ENCODE measurements around the gene CCN5. TPM values are rescaled to one million over a fixed set of nuclear protein-coding genes. Genes with fewer than 3 reads are reported as not detected.

Gene CCN5
- total RNA-seq = 1.5 and 10.6 TPM in 2 replicates

GRCh38 chr20:44714701-44715498, at the start of gene CCN5:
Gene CCN5, plus strand, starts transcription at chr20:44715369. Its CDS starts 22 bp downstream, at chr20:44715391.

GRCh38 chr20:44745598-44746366, 30.6 kb downstream of the CCN5 start, which contains the start of gene KCNK15:
Gene KCNK15, plus strand, starts transcription at chr20:44745865. Its CDS starts 46 bp downstream, at chr20:44745911.

Other genes with a start within 250 kb of the CCN5 start
- 15.3 and 20.6 TPM in 2 replicates for gene TTPAL, start 239.5 kb upstream of the CCN5 start, total RNA-seq
- 88.6 and 124 TPM in 2 replicates for gene SERINC3, start 193.3 kb upstream of the CCN5 start, total RNA-seq
- gene PKIG, start 132.8 kb upstream of the CCN5 start, total RNA-seq = 102 and 146 TPM in 2 replicates
- 4.4 and 11.1 TPM in 2 replicates for gene ADA, start 63.7 kb upstream of the CCN5 start, total RNA-seq
- 0.22 and 1.6 TPM in 2 replicates for gene KCNK15, start 30.5 kb downstream of the CCN5 start, total RNA-seq
- gene RIMS4, start 95.2 kb downstream of the CCN5 start, total RNA-seq = 0.12 TPM in 1 of 2 replicates, not detected in the other
- gene YWHAB, start 170.3 kb downstream of the CCN5 start, total RNA-seq = 89.1 and 103 TPM in 2 replicates
- 11.5 and 21.5 TPM in 2 replicates for gene PABPC1L, start 194.7 kb downstream of the CCN5 start, total RNA-seq
- 41.5 and 72.5 TPM in 2 replicates for gene TOMM34, start 245.0 kb downstream of the CCN5 start, total RNA-seq